Measurements from ENCODE around the gene RIOK3. TPM values are rescaled to one million over a fixed set of nuclear protein-coding genes. Genes with fewer than 3 reads are reported as not detected.

Gene RIOK3, protein sequence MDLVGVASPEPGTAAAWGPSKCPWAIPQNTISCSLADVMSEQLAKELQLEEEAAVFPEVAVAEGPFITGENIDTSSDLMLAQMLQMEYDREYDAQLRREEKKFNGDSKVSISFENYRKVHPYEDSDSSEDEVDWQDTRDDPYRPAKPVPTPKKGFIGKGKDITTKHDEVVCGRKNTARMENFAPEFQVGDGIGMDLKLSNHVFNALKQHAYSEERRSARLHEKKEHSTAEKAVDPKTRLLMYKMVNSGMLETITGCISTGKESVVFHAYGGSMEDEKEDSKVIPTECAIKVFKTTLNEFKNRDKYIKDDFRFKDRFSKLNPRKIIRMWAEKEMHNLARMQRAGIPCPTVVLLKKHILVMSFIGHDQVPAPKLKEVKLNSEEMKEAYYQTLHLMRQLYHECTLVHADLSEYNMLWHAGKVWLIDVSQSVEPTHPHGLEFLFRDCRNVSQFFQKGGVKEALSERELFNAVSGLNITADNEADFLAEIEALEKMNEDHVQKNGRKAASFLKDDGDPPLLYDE
- total RNA-seq, result 10 to 100 TPM; 22.5 to 85.3 (median 48.2) TPM
- 10 to 100 TPM; 36.3 to 55.1 (median 45.7) TPM for polyA plus RNA-seq
- long read RNA-seq, donor 1, full-length matches to known transcripts, result 9 of 9 reads
- long read RNA-seq, donor 1, partial matches to known transcripts, result 0 of 9 reads
- long read RNA-seq, donor 1, other reads (novel, unspliced or antisense), result 0 of 9 reads
- long read RNA-seq, donor 2, full-length matches to known transcripts, result 5 of 11 reads
- long read RNA-seq, donor 2, partial matches to known transcripts, result 6 of 11 reads
- long read RNA-seq, donor 2, other reads (novel, unspliced or antisense), result 0 of 11 reads
- long read RNA-seq, donor 3, full-length matches to known transcripts, result 10 of 10 reads
- long read RNA-seq, donor 3, partial matches to known transcripts, result 0 of 10 reads
- long read RNA-seq, donor 3, other reads (novel, unspliced or antisense), result 0 of 10 reads
- long read RNA-seq, donor 4, full-length matches to known transcripts, result 12 of 24 reads
- long read RNA-seq, donor 4, partial matches to known transcripts, result 8 of 24 reads
- long read RNA-seq, donor 4, other reads (novel, unspliced or antisense), result 4 of 24 reads
- long read RNA-seq, donor 5, full-length matches to known transcripts, result 67 of 84 reads
- long read RNA-seq, donor 5, partial matches to known transcripts, result 5 of 84 reads
- long read RNA-seq, donor 5, other reads (novel, unspliced or antisense), result 12 of 84 reads
- long read RNA-seq, donor 6, full-length matches to known transcripts, result 4 of 14 reads
- long read RNA-seq, donor 6, partial matches to known transcripts, result 6 of 14 reads
- long read RNA-seq, donor 6, other reads (novel, unspliced or antisense), result 4 of 14 reads
- long read RNA-seq, donor 7, full-length matches to known transcripts, result 3 of 3 reads
- long read RNA-seq, donor 7, partial matches to known transcripts, result 0 of 3 reads
- long read RNA-seq, donor 7, other reads (novel, unspliced or antisense), result 0 of 3 reads
- long read RNA-seq, donor 8, full-length matches to known transcripts, result 18 of 25 reads
- long read RNA-seq, donor 8, partial matches to known transcripts, result 7 of 25 reads
- long read RNA-seq, donor 8, other reads (novel, unspliced or antisense), result 0 of 25 reads
- long read RNA-seq, donor 9, full-length matches to known transcripts, result 12 of 12 reads
- long read RNA-seq, donor 9, partial matches to known transcripts, result 0 of 12 reads
- long read RNA-seq, donor 9, other reads (novel, unspliced or antisense), result 0 of 12 reads
- long read RNA-seq, donor 10, partial matches to known transcripts, result 0 of 1 reads
- long read RNA-seq, donor 10, other reads (novel, unspliced or antisense), result 0 of 1 reads

GRCh38 chr18:23452728-23453679 is at the start of gene RIOK3:
TSS of gene RIOK3 (plus strand) at chr18:23453287. CDS start at chr18:23453440, 153 bp downstream.
- no peaks in the 10 kb centered on the region for H3K9me3 ChIP-seq (replicated peaks in 1 of 3)
- peak; percentile 98 to 99 (median 99) for DNase-seq
- no peaks in the 10 kb centered on the region for H3K27me3 ChIP-seq
- H3K36me3 ChIP-seq (replicated peaks in 1 of 2), result no peaks in the 10 kb centered on the region
- peak in 2 of 6 experiments; percentile 27 to 28 for TF ChIP-seq CTCF (IDR thresholded peaks at IDR 0.05)
- TF ChIP-seq POLR2A (IDR thresholded peaks at IDR 0.05), result peak; percentile 89 to 99
- peak within 1 kb of the TSS; percentile 89 to 97 (median 95) for H3K27ac ChIP-seq
- peaks cover 7 to 46% of the 10 kb centered on the region in 2 donors for H3K4me1 ChIP-seq (replicated peaks in 1 of 2)
- WGBS, 4 donors, result 0 to 1% (median 0%) methylated on average over 20 to 60 of the region's 60 CpGs
- peak within 1 kb of the TSS; percentile 85 to 100 (median 92) for H3K4me3 ChIP-seq
- intact Hi-C loops (cut with DNase I), result no loop called here

DNA sequence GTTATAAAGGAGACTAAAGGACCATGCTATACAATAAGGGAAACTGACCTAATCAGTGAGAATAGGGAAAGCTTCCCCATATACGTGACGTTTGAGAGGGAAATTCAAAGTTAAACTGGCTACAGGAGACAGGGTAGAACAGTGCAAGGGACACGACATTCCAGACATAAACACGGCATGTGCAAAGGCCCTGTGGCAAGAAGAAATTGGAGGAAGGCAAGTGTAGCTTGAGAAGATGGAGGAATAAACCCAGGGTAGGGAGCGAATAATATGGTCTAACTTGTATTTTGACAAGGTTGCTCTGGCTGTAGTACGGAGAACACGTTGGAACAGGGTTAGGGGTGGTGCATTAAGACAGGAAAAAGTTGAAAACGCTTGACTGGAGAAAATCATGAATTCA is 49.8 kb upstream of the RIOK3 start:
- Histone ChIP-seq H3K27me3 (no peaks in the 10 kb centered on the region), H3K4me1 (replicated peaks in 1 of 2) (peaks cover 0 to 17% of the 10 kb centered on the region in 2 donors), H3K27ac (no peak overlapping the region), H3K4me3 (no peak overlapping the region), H3K9me3 (replicated peaks in 1 of 3) (no peaks in the 10 kb centered on the region), H3K36me3 (replicated peaks in 1 of 2) (no peaks in the 10 kb centered on the region)
- WGBS, 4 donors, result 95 to 96% (median 95%) methylated on average over 8 of the region's 8 CpGs
- no peak for DNase-seq
- TF ChIP-seq CTCF (IDR thresholded peaks at IDR 0.05) (no peak), POLR2A (IDR thresholded peaks at IDR 0.05) (no peak)
- intact Hi-C loops (cut with DNase I), result no loop called here

DNA sequence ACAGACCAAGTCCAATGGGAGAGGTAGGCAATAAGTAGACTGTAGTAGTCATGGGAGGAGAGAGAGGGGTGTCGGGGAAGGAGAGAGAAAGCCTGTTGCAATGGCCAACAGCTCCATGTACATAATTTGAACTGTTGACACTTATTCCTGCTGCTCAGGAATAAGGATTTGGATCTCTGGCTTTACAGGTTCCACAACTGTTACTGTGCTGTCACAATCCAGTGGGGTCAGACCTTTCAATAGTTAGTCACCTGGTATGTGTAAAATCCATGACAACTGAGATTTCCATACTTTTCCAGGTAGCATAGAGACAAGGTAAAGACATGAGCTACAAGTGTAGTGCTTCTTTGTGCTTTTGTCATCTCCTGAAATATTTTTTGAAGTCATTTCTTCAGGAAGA is 47.5 kb upstream of the RIOK3 start:
- no peaks in the 10 kb centered on the region for H3K9me3 ChIP-seq (replicated peaks in 1 of 3)
- no peak for DNase-seq
- TF ChIP-seq POLR2A (IDR thresholded peaks at IDR 0.05), result no peak
- no peak for TF ChIP-seq CTCF (IDR thresholded peaks at IDR 0.05)
- 93 to 100% (median 97%) methylated on average over 1 of the region's 1 CpG for WGBS, 4 donors
- no peaks in the 10 kb centered on the region for H3K27me3 ChIP-seq
- no peak overlapping the region for H3K27ac ChIP-seq
- H3K4me3 ChIP-seq, result no peak overlapping the region
- no peaks in the 10 kb centered on the region for H3K36me3 ChIP-seq (replicated peaks in 1 of 2)
- intact Hi-C loops (cut with DNase I), result no loop called here
- H3K4me1 ChIP-seq (replicated peaks in 1 of 2), result peaks cover 0 to 17% of the 10 kb centered on the region in 2 donors

Measured in adrenal gland (tissue), 19 donors.